Measurements from ENCODE around the gene PTPN7. TPM values are rescaled to one million over a fixed set of nuclear protein-coding genes. Genes with fewer than 3 reads are reported as not detected.

PTPN7 gene
- total and polyA plus RNA-seq, 2 of the 13 experiments (the other 11 are each of a cell fraction or from before 2014, with no cell fraction given): not detected

DNA sequence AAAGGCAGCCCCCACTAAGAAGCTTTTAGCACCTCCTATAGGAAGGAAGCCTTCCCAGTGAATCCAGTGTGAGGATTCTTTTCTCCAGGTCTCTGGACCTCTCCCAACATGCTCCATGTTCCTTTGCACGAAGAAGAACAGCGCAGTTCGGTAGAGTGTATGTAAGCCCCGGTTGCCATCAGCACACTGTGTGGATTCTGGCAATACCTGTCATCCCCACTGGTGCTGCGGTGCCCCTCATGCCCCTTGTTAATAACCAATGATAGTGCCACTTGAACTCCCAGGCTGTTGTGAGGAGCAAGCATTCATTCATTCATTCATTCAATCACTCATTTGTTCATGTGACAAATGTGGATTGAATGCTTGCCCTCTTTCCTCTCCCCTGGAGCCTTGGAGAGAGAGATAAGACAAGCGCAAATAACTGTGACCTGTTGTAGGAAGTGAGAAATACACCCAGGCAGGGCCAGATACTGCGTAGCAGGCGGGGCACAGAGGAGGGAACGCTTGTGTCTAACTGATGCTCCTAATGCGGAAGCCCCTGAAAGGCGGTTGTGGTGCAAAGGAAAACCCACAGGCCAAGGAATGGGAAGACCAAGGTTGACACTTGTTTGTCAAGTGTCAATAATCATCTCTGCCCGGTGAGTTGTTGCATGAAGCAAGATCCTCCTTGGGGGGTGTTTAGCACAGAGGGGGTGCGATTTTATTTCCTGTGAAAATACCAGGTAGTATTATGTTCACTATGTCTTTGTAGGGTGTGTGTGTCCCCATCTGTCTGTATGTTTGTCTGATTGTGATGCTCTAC, 43.0 kb upstream of the PTPN7 start:
- POLR2A ChIA-PET: no interaction called here
- Histone ChIP-seq H3K79me2 (ENCODE audit: insufficient read depth, low read length) (no peaks in the 10 kb centered on the region), H3K4me2 (ENCODE audit: low read depth, low read length) (no peak overlapping the region), H2AFZ (ENCODE audit: low read length) (no peak overlapping the region), H3K4me1 (ENCODE audit: insufficient read depth, low read length) (no peaks in the 10 kb centered on the region), H3K36me3 (replicated peaks in 1 of 2; ENCODE audit: control insufficient read depth in 1 of 2, insufficient read depth in 2 of 2, low read length in 2 of 2) (no peaks in the 10 kb centered on the region), H3K27ac (ENCODE audit: extremely low read length, insufficient read depth, low read length) (no peak overlapping the region), H3K27me3 (ENCODE audit: control insufficient read depth in 1 of 2, insufficient read depth in 2 of 2, low read length in 2 of 2) (peaks cover 2 to 16% of the 10 kb centered on the region in 2 experiments; a peak in 3 of 5 replicates), H3K4me3 (replicated peaks in 1 of 3; ENCODE audit: insufficient read depth in 1 of 3, low read depth in 2 of 3, low read length in 3 of 3) (no peak overlapping the region), H4K20me1 (ENCODE audit: insufficient read depth, low read length) (no peaks in the 10 kb centered on the region), H3K9me3 (ENCODE audit: low read length) (no peaks in the 10 kb centered on the region), H3K9ac (ENCODE audit: insufficient read depth, low read depth, low read length) (no peak overlapping the region)
- in situ Hi-C loops (cut with HindIII; ENCODE audit: extremely low pct_ligation_motif_present, low pct_unique_long_range_greater_than_20kb) (no loop called here), intact Hi-C loops (cut with micrococcal nuclease; ENCODE audit: unreplicated experiment) (no loop called here)
- 41% methylated on average over 13 of the region's 13 CpGs for WGBS (ENCODE audit: low lambda C conversion rate)
- DNase-seq (ENCODE audit: low spot score) (no peak), FAIRE-seq (no peak), ATAC-seq (peak; percentile 63)
- no peak for TF ChIP-seq KLF9 (CRISPR knock-in tag; IDR thresholded peaks at IDR 0.05; ENCODE audit: low read depth)
- TF ChIP-seq, protein P1, sequence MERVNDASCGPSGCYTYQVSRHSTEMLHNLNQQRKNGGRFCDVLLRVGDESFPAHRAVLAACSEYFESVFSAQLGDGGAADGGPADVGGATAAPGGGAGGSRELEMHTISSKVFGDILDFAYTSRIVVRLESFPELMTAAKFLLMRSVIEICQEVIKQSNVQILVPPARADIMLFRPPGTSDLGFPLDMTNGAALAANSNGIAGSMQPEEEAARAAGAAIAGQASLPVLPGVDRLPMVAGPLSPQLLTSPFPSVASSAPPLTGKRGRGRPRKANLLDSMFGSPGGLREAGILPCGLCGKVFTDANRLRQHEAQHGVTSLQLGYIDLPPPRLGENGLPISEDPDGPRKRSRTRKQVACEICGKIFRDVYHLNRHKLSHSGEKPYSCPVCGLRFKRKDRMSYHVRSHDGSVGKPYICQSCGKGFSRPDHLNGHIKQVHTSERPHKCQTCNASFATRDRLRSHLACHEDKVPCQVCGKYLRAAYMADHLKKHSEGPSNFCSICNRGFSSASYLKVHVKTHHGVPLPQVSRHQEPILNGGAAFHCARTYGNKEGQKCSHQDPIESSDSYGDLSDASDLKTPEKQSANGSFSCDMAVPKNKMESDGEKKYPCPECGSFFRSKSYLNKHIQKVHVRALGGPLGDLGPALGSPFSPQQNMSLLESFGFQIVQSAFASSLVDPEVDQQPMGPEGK (CRISPR knock-in tag; IDR thresholded peaks at IDR 0.05): peak; percentile 43; the same call in 1 of the 2 replicates
- TF ChIP-seq NR3C1 (CRISPR knock-in tag; IDR thresholded peaks at IDR 0.05): no peak
- no peak for TF ChIP-seq BATF2 (CRISPR knock-in tag; IDR thresholded peaks at IDR 0.05)
- CTCF ChIA-PET (ENCODE audit: low intra/inter-chr PET ratio, low total read pairs): no interaction called here
- no TSS peak for BruUV-seq (replicated peaks)
